ENCODE data around the gene ALDOA.
"Not testable (repeated sequence)": the region's sequence is repeated elsewhere in the genome, so short reads cannot be mapped to it uniquely, and the experiment has no call there.

The ALDOA gene

GRCh38 chr16:30065102-30065942 lies at the start of gene ALDOA:
TSS of gene ALDOA (plus strand) at chr16:30065760. CDS start at chr16:30066898, 1,138 bp downstream.
- DNase-seq = peak; percentile 97 to 98

- no peak for DNase-seq
Measured at GRCh38 chr16:30016555-30017276, 48.8 kb upstream of the ALDOA start.

- no peak for DNase-seq
Measured at GRCh38 chr16:30017277-30017656, 48.3 kb upstream of the ALDOA start.

GRCh38 chr16:30017937-30018336 lies 47.6 kb upstream of the ALDOA start:
- DNase-seq = not testable (repeated sequence)

GRCh38 chr16:30018731-30019158 lies 46.8 kb upstream of the ALDOA start:
- DNase-seq = no peak

- DNase-seq = no peak
Measured at GRCh38 chr16:30022887-30023286, 42.7 kb upstream of the ALDOA start, which contains the start of gene C16orf92. TSS of gene C16orf92 (plus strand) at chr16:30023198. CDS start at chr16:30023341, 143 bp downstream.

GRCh38 chr16:30023586-30023985 lies 42.0 kb upstream of the ALDOA start:
- DNase-seq = no peak

- DNase-seq = no peak
Measured at GRCh38 chr16:30024451-30024850, 41.1 kb upstream of the ALDOA start.

- no peak for DNase-seq
Measured at GRCh38 chr16:30025156-30025555, 40.4 kb upstream of the ALDOA start.

- no peak for DNase-seq
Measured at GRCh38 chr16:30025574-30025973, 40.0 kb upstream of the ALDOA start.

- DNase-seq = no peak
Measured at GRCh38 chr16:30026449-30026848, 39.1 kb upstream of the ALDOA start.

GRCh38 chr16:30027588-30028437 lies 37.7 kb upstream of the ALDOA start:
- no peak for DNase-seq

GRCh38 chr16:30028438-30029076 lies 37.0 kb upstream of the ALDOA start:
- DNase-seq = no peak

GRCh38 chr16:30030011-30030685 lies 35.4 kb upstream of the ALDOA start:
- DNase-seq = no peak

- peak; percentile 15 to 21 for DNase-seq
Measured at GRCh38 chr16:30030841-30031413, 34.6 kb upstream of the ALDOA start, which contains the start of gene TLCD3B. TSS of gene TLCD3B (minus strand) at chr16:30031271. CDS start at chr16:30030527, 744 bp downstream.

- peak in 1 of 2 experiments; percentile 12 for DNase-seq
Measured at GRCh38 chr16:30031477-30031918, 34.1 kb upstream of the ALDOA start.

GRCh38 chr16:30032083-30032819 lies 33.3 kb upstream of the ALDOA start:
- DNase-seq = peak; percentile 77 to 93

- no peak for DNase-seq
Measured at GRCh38 chr16:30033270-30033669, 32.3 kb upstream of the ALDOA start.

- DNase-seq = no peak
Measured at GRCh38 chr16:30040221-30040620, 25.3 kb upstream of the ALDOA start.

GRCh38 chr16:30040690-30041089 lies 24.9 kb upstream of the ALDOA start:
- DNase-seq = not testable (repeated sequence)

All from SHP77 (cell line).